Hepatocyte (in vitro differentiated cells): ENCODE results near the gene OLFML3. TPM values are rescaled to one million over a fixed set of nuclear protein-coding genes. Genes with fewer than 3 reads are reported as not detected.

Experiments used
- DNase-seq: peaks from one replicate; pipeline ENCODE4 v3.0.0-alpha.2; 2016; ENCODE audit warnings: low spot score
- H2AFZ ChIP-seq: fragments of 200-600 bp; sonication (generic); 2 replicates; pipeline ENCODE4 v1.6.0; 2016; ENCODE audit warnings: antibody characterized with exemption, mild to moderate bottlenecking
- H3K27ac ChIP-seq: fragments of 200-600 bp; sonication (generic); 2 replicates; pipeline ENCODE4 v1.5.1; 2016; ENCODE audit warnings: mild to moderate bottlenecking
- H3K27me3 ChIP-seq: fragments of 200-600 bp; sonication (generic); 2 replicates; pipeline ENCODE4 v1.6.1; 2016
- H3K36me3 ChIP-seq: fragments of 200-600 bp; sonication (generic); replicated peaks from 2 replicates; pipeline ENCODE4 v1.5.1; 2016; ENCODE audit warnings: low read depth; ENCODE audit not compliant: insufficient read depth
- H3K4me1 ChIP-seq: fragments of 200-600 bp; sonication (generic); 2 replicates; pipeline ENCODE4 v1.5.1; 2016; ENCODE audit warnings: mild to moderate bottlenecking, moderate library complexity; ENCODE audit not compliant: insufficient read depth
- H3K4me2 ChIP-seq: fragments of 200-600 bp; sonication (generic); 2 replicates; pipeline ENCODE4 v1.6.0; 2016
- H3K4me3 ChIP-seq: fragments of 200-600 bp; sonication (generic); 2 replicates; pipeline ENCODE4 v1.5.1; 2016; ENCODE audit warnings: mild to moderate bottlenecking
- H3K79me2 ChIP-seq: fragments of 200-600 bp; sonication (generic); 2 replicates; pipeline ENCODE4 v1.6.0; 2017; ENCODE audit warnings: mild to moderate bottlenecking
- H3K9me2 ChIP-seq: fragments of 200-600 bp; sonication (generic); replicated peaks from 2 replicates; pipeline ENCODE4 v1.6.0; 2017; ENCODE audit warnings: mild to moderate bottlenecking; ENCODE audit not compliant: insufficient read depth
- H3K9me3 ChIP-seq: fragments of 200-600 bp; sonication (generic); 2 replicates; pipeline ENCODE4 v1.5.1; 2016; ENCODE audit warnings: low read depth, mild to moderate bottlenecking
- H4K20me1 ChIP-seq: fragments of 200-600 bp; sonication (generic); 2 replicates; pipeline ENCODE4 v1.6.0; 2016; ENCODE audit warnings: mild to moderate bottlenecking; ENCODE audit not compliant: insufficient read depth, poor library complexity, severe bottlenecking
- CTCF ChIP-seq: fragments of 200-600 bp; sonication (generic); IDR thresholded peaks from 2 replicates; pipeline ENCODE4 v1.5.1; 2016; ENCODE audit warnings: antibody characterized with exemption, mild to moderate bottlenecking; ENCODE audit not compliant: poor library complexity
- EZH2 ChIP-seq: fragments of 200-600 bp; sonication (generic); IDR thresholded peaks from 2 replicates; pipeline ENCODE4 v1.6.1; 2016; ENCODE audit warnings: antibody characterized with exemption, mild to moderate bottlenecking, borderline replicate concordance
- EZH2phosphoT487 ChIP-seq: fragments of 200-600 bp; sonication (generic); IDR thresholded peaks from one replicate; pipeline ENCODE4 v1.6.1; 2018; ENCODE audit warnings: antibody characterized with exemption, mild to moderate bottlenecking, low read depth, moderate library complexity; ENCODE audit not compliant: unreplicated experiment, severe bottlenecking
- WGBS: methylation state at CpG from one replicate; pipeline ENCODE4 v1.1.6; 2016; ENCODE audit warnings: low lambda C conversion rate; ENCODE audit errors: missing lambda C conversion rate; 5-methylcytosine and 5-hydroxymethylcytosine counted together
- polyA plus RNA-seq: library from polyadenylated mRNA; unstranded; fragments of >200 nt; fragmentation: Nextera tagmentation; extraction: Ambion mirVana; gene quantifications from 2 replicates; pipeline ENCODE4 v1.2.1, GENCODE V29; 2016
- total RNA-seq: library from RNA; depleted of rRNA; stranded (reverse); fragments of >200 nt; gene quantifications from 2 replicates; pipeline ENCODE4 v1.2.3, GENCODE V29; 2014

Gene OLFML3
- total and polyA plus RNA-seq, 2 experiments from 2014 or later: 441 to 494 TPM

- DNase-seq: no peak
- H3K79me2 ChIP-seq: no peaks in the 10 kb centered on the region
- H4K20me1 ChIP-seq: no peaks in the 10 kb centered on the region
- no peak overlapping the region for H2AFZ ChIP-seq
- H3K9me3 ChIP-seq: no peaks in the 10 kb centered on the region
- H3K4me1 ChIP-seq: peaks cover 24% of the 10 kb centered on the region
- H3K4me2 ChIP-seq: no peak overlapping the region
- H3K36me3 ChIP-seq: no peaks in the 10 kb centered on the region
- TF ChIP-seq EZH2: no peak
- TF ChIP-seq EZH2phosphoT487: no peak
- no peak for TF ChIP-seq CTCF
- WGBS: 91% methylated on average over 2 of the region's 2 CpGs
- H3K27me3 ChIP-seq: no peaks in the 10 kb centered on the region
- H3K9me2 ChIP-seq: no peaks in the 10 kb centered on the region
- no peak overlapping the region for H3K4me3 ChIP-seq
- H3K27ac ChIP-seq: no peak overlapping the region
Observed at GRCh38 chr1:114022877-114023276, 43.6 kb downstream of the OLFML3 start.

- H3K36me3 ChIP-seq: no peaks in the 10 kb centered on the region
- no peaks in the 10 kb centered on the region for H3K9me3 ChIP-seq
- no peaks in the 10 kb centered on the region for H3K9me2 ChIP-seq
- DNase-seq: no peak
- H4K20me1 ChIP-seq: no peaks in the 10 kb centered on the region
- no peak overlapping the region for H3K4me3 ChIP-seq
- H3K4me1 ChIP-seq: peaks cover 24% of the 10 kb centered on the region
- no peak overlapping the region for H3K4me2 ChIP-seq
- H2AFZ ChIP-seq: no peak overlapping the region
- TF ChIP-seq EZH2 (no peak), CTCF (no peak), EZH2phosphoT487 (no peak)
- peak overlapping the region; percentile 57 for H3K27ac ChIP-seq
- no peaks in the 10 kb centered on the region for H3K27me3 ChIP-seq
- H3K79me2 ChIP-seq: no peaks in the 10 kb centered on the region
- WGBS: 86% methylated on average over 6 of the region's 6 CpGs
Observed at GRCh38 chr1:114023377-114023776, 44.1 kb downstream of the OLFML3 start.

GRCh38 chr1:114024049-114024448, 44.8 kb downstream of the OLFML3 start:
- peaks cover 24% of the 10 kb centered on the region for H3K4me1 ChIP-seq
- H3K27me3 ChIP-seq: no peaks in the 10 kb centered on the region
- H3K27ac ChIP-seq: peak overlapping the region; percentile 57
- peak; percentile 43 for DNase-seq
- H3K4me2 ChIP-seq: peak overlapping the region; percentile 38
- H3K4me3 ChIP-seq: no peak overlapping the region
- no peaks in the 10 kb centered on the region for H3K9me2 ChIP-seq
- TF ChIP-seq CTCF (no peak), EZH2phosphoT487 (no peak), EZH2 (no peak)
- H3K36me3 ChIP-seq: no peaks in the 10 kb centered on the region
- H2AFZ ChIP-seq: no peak overlapping the region
- H4K20me1 ChIP-seq: no peaks in the 10 kb centered on the region
- H3K9me3 ChIP-seq: no peaks in the 10 kb centered on the region
- WGBS: 54% methylated on average over 6 of the region's 6 CpGs
- H3K79me2 ChIP-seq: no peaks in the 10 kb centered on the region
